Neural cell (in vitro differentiated cells): ENCODE data around the gene HDAC4. TPM values are rescaled to one million over a fixed set of nuclear protein-coding genes. Genes with fewer than 3 reads are reported as not detected.

Experiments
- H2AFZ ChIP-seq: fragments of 200-600, 300-800 bp; sonication (generic), shearing (Covaris generic); 2 replicates; pipeline ENCODE4 v1.6.0; 2014; ENCODE audit warnings: low read depth, mild to moderate bottlenecking, antibody characterized with exemption, low read length, moderate library complexity
- H3F3A ChIP-seq: fragments of 200-600 bp; shearing (Covaris generic); 2 replicates; pipeline ENCODE4 v1.6.1; 2016; ENCODE audit warnings: mild to moderate bottlenecking, moderate library complexity, mixed read lengths, antibody characterized with exemption, low read length; ENCODE audit not compliant: insufficient read depth, poor library complexity, severe bottlenecking
- H3K27ac ChIP-seq: fragments of 200-600, 300-800 bp; sonication (generic), shearing (Covaris generic); 2 replicates; pipeline ENCODE4 v1.5.1; 2014; ENCODE audit warnings: mild to moderate bottlenecking, low read length, moderate library complexity
- H3K27me3 ChIP-seq: fragments of 300-800, 200-600 bp; sonication (generic), shearing (Covaris generic); 2 replicates; pipeline ENCODE4 v1.6.0; 2014; ENCODE audit warnings: mild to moderate bottlenecking, low read depth, low read length, moderate library complexity; ENCODE audit not compliant: insufficient read depth
- H3K36me3 ChIP-seq: fragments of 300-800, 200-600 bp; sonication (generic), shearing (Covaris generic); 2 replicates; pipeline ENCODE4 v1.5.1; 2014; ENCODE audit warnings: mild to moderate bottlenecking, antibody characterized with exemption, low read length, moderate library complexity; ENCODE audit not compliant: insufficient read depth
- H3K4me2 ChIP-seq: fragments of 300-800, 200-600 bp; sonication (generic), shearing (Covaris generic); 2 replicates; pipeline ENCODE4 v1.6.0; 2014; ENCODE audit warnings: mild to moderate bottlenecking, low read length
- H3K4me3 ChIP-seq: fragments of 300-800, 200-600 bp; sonication (generic), shearing (Covaris generic); 2 replicates; pipeline ENCODE4 v1.5.1; 2014; ENCODE audit warnings: mild to moderate bottlenecking, low read length, moderate library complexity
- H3K79me2 ChIP-seq: fragments of 200-600 bp; shearing (Covaris generic); replicated peaks from 2 replicates; pipeline ENCODE4 v1.6.0; 2014; ENCODE audit warnings: mild to moderate bottlenecking, low read length, moderate library complexity; ENCODE audit not compliant: insufficient read depth
- H3K9ac ChIP-seq: fragments of 300-800, 200-600 bp; sonication (generic), shearing (Covaris generic); 2 replicates; pipeline ENCODE4 v1.6.1; 2016; ENCODE audit warnings: mild to moderate bottlenecking, low read length, mixed read lengths
- H3K9me2 ChIP-seq: fragments of 200-600 bp; shearing (Covaris generic); 2 replicates; pipeline ENCODE4 v1.6.1; 2016; ENCODE audit warnings: mild to moderate bottlenecking, low read length, mixed read lengths; ENCODE audit not compliant: insufficient read depth
- H3K9me3 ChIP-seq: fragments of 200-600, 300-800 bp; sonication (generic), shearing (Covaris generic); 2 replicates; pipeline ENCODE4 v1.6.1; 2016; ENCODE audit warnings: mild to moderate bottlenecking, mixed run types, low read length, moderate library complexity, mixed read lengths
- H4K20me1 ChIP-seq: fragments of 200-600 bp; shearing (Covaris generic); 2 replicates; pipeline ENCODE4 v1.6.1; 2016; ENCODE audit warnings: mild to moderate bottlenecking, mixed run types; ENCODE audit not compliant: insufficient read depth
- RAD21 ChIP-seq: fragments of 450-650 bp; conservative IDR thresholded peaks from 2 replicates; pipeline ENCODE4 v1.6.1; 2014; ENCODE audit warnings: antibody characterized with exemption, mild to moderate bottlenecking, moderate library complexity
- REST ChIP-seq: IDR thresholded peaks from 2 replicates; pipeline ENCODE4 v1.6.1; 2012; ENCODE audit warnings: borderline replicate concordance
- polyA plus RNA-seq: library from polyadenylated mRNA; depleted of rRNA; stranded (reverse); fragments of >200 nt; gene quantifications from 2 replicates; pipeline ENCODE4 v1.2.3, GENCODE V29; 2014

The HDAC4 gene
- polyA plus RNA-seq, 1 donor from 2014 or later: 3.4 TPM

- Histone ChIP-seq H3K9me2 (no peaks in the 10 kb centered on the region), H3F3A (no peaks in the 10 kb centered on the region), H3K9ac (no peak overlapping the region), H3K36me3 (no peaks in the 10 kb centered on the region), H4K20me1 (no peaks in the 10 kb centered on the region), H3K9me3 (no peaks in the 10 kb centered on the region), H3K27me3 (no peaks in the 10 kb centered on the region), H3K79me2 (no peaks in the 10 kb centered on the region), H3K4me3 (no peak overlapping the region), H2AFZ (no peak overlapping the region), H3K4me2 (no peak overlapping the region), H3K27ac (no peak overlapping the region)
- TF ChIP-seq RAD21 (no peak), REST (no peak)
Observed at GRCh38 chr2:239285071-239285931, 115.5 kb downstream of the HDAC4 start.

- no peaks in the 10 kb centered on the region for H3K9me3 ChIP-seq
- no peak overlapping the region for H2AFZ ChIP-seq
- H4K20me1 ChIP-seq: no peaks in the 10 kb centered on the region
- no peaks in the 10 kb centered on the region for H3K9me2 ChIP-seq
- TF ChIP-seq REST: no peak
- no peaks in the 10 kb centered on the region for H3F3A ChIP-seq
- no peaks in the 10 kb centered on the region for H3K27me3 ChIP-seq
- H3K27ac ChIP-seq: no peak overlapping the region
- no peak overlapping the region for H3K4me3 ChIP-seq
- no peak overlapping the region for H3K9ac ChIP-seq
- no peaks in the 10 kb centered on the region for H3K36me3 ChIP-seq
- H3K79me2 ChIP-seq: no peaks in the 10 kb centered on the region
- H3K4me2 ChIP-seq: no peak overlapping the region
Observed at GRCh38 chr2:239283961-239284795, 116.6 kb downstream of the HDAC4 start.
